GM19438 (cell line): Measurements from ENCODE around the gene RASSF1.

Source experiments
- ATAC-seq: cut with Tn5 transposase; IDR thresholded peaks from one replicate; pipeline ENCODE4 v1.9.1; 2021; ENCODE audit warnings: low read depth; ENCODE audit not compliant: unreplicated experiment

Gene RASSF1

GRCh38 chr3:50340448-50341329 is at the start of gene RASSF1:
Gene RASSF1 (minus strand): TSS chr3:50340836. CDS start chr3:50340805, 31 bp downstream.
- peak; percentile 25 for ATAC-seq

GRCh38 chr3:50389414-50389767 is 48.8 kb upstream of the RASSF1 start:
- ATAC-seq = no peak

GRCh38 chr3:50388720-50389413 is 48.2 kb upstream of the RASSF1 start:
- no peak for ATAC-seq

- ATAC-seq = no peak
These were observed 47.5 kb upstream of the RASSF1 start for GRCh38 chr3:50388016-50388719.

GRCh38 chr3:50385754-50386153 is 45.1 kb upstream of the RASSF1 start:
- ATAC-seq = no peak

- ATAC-seq = no peak
These were observed 43.1 kb upstream of the RASSF1 start for GRCh38 chr3:50383750-50384149.

- ATAC-seq = no peak
These were observed 42.1 kb upstream of the RASSF1 start for GRCh38 chr3:50382722-50383121.

GRCh38 chr3:50381383-50381782 is 40.7 kb upstream of the RASSF1 start:
- ATAC-seq = no peak

- no peak for ATAC-seq
These were observed 39.9 kb upstream of the RASSF1 start for GRCh38 chr3:50380405-50381085.

- ATAC-seq = no peak
These were observed 38.1 kb upstream of the RASSF1 start for GRCh38 chr3:50378757-50379156.

GRCh38 chr3:50378024-50378423 is 37.4 kb upstream of the RASSF1 start:
- no peak for ATAC-seq

GRCh38 chr3:50375258-50375931 is 34.8 kb upstream of the RASSF1 start:
- no peak for ATAC-seq

GRCh38 chr3:50374363-50375257 is 34.0 kb upstream of the RASSF1 start:
- no peak for ATAC-seq

GRCh38 chr3:50373146-50374051 is 32.8 kb upstream of the RASSF1 start:
- ATAC-seq = no peak

GRCh38 chr3:50372349-50372748 is 31.7 kb upstream of the RASSF1 start:
- no peak for ATAC-seq

GRCh38 chr3:50371133-50371685 is 30.6 kb upstream of the RASSF1 start:
- no peak for ATAC-seq

- ATAC-seq = no peak
These were observed 30.0 kb upstream of the RASSF1 start for GRCh38 chr3:50370594-50370993.
